NT2/D1 (cell line): ENCODE results near the gene KLHL15.

Experiments used
- DNase-seq: peaks from one replicate; pipeline ENCODE4 v3.0.0-alpha.2; 2011; ENCODE audit warnings: low read depth, low spot score
- H3K27me3 ChIP-seq: 2 replicates; pipeline ENCODE4 v1.6.0; 2011; ENCODE audit warnings: mild to moderate bottlenecking; ENCODE audit not compliant: insufficient read length, insufficient read depth
- H3K36me3 ChIP-seq: 2 replicates; pipeline ENCODE4 v1.6.1; 2011; ENCODE audit warnings: mild to moderate bottlenecking, low read length, mixed read lengths; ENCODE audit not compliant: insufficient read depth, insufficient read length
- H3K4me1 ChIP-seq: 2 replicates; pipeline ENCODE4 v1.5.1; 2011; ENCODE audit not compliant: insufficient read depth, insufficient read length
- H3K4me3 ChIP-seq: 2 replicates; pipeline ENCODE4 v1.5.1; 2011; ENCODE audit warnings: low read depth; ENCODE audit not compliant: insufficient read length
- H3K9ac ChIP-seq: 2 replicates; pipeline ENCODE4 v1.6.0; 2011; ENCODE audit warnings: low read depth; ENCODE audit not compliant: insufficient read length
- H3K9me3 ChIP-seq: 2 replicates; pipeline ENCODE4 v1.5.1; 2011; ENCODE audit warnings: mild to moderate bottlenecking, low read length; ENCODE audit not compliant: insufficient read depth
- SUZ12 ChIP-seq: IDR thresholded peaks from 2 replicates; pipeline ENCODE4 v1.6.1; 2011; ENCODE audit not compliant: insufficient read length, insufficient read depth; ENCODE audit errors: extremely low read depth
- YY1 ChIP-seq: IDR thresholded peaks from 2 replicates; pipeline ENCODE4 v1.6.1; 2011; ENCODE audit not compliant: insufficient read length, insufficient read depth
- ZNF274 ChIP-seq: IDR thresholded peaks from 2 replicates; pipeline ENCODE4 v1.6.1; 2011; ENCODE audit warnings: mild to moderate bottlenecking, low read depth, low read length

The KLHL15 gene

GRCh38 chrX:23944234-23944633 lies 82.8 kb downstream of the KLHL15 start:
- no peaks in the 10 kb centered on the region for H3K9me3 ChIP-seq
- H3K36me3 ChIP-seq = no peaks in the 10 kb centered on the region
- no peak for DNase-seq
- no peaks in the 10 kb centered on the region for H3K4me1 ChIP-seq
- no peak overlapping the region for H3K9ac ChIP-seq
- no peaks in the 10 kb centered on the region for H3K27me3 ChIP-seq
- no peak for TF ChIP-seq ZNF274
- no peak overlapping the region for H3K4me3 ChIP-seq

- no peak overlapping the region for H3K9ac ChIP-seq
- H3K9me3 ChIP-seq = no peaks in the 10 kb centered on the region
- H3K27me3 ChIP-seq = no peaks in the 10 kb centered on the region
- no peak overlapping the region for H3K4me3 ChIP-seq
- no peak for TF ChIP-seq ZNF274
- no peak for TF ChIP-seq YY1
- no peak for DNase-seq
- H3K4me1 ChIP-seq = no peaks in the 10 kb centered on the region
- H3K36me3 ChIP-seq = no peaks in the 10 kb centered on the region
Measured at GRCh38 chrX:23939203-23939602, 87.8 kb downstream of the KLHL15 start.

GRCh38 chrX:23938690-23939089 lies 88.3 kb downstream of the KLHL15 start:
- H3K36me3 ChIP-seq = no peaks in the 10 kb centered on the region
- H3K9ac ChIP-seq = no peak overlapping the region
- no peak overlapping the region for H3K4me3 ChIP-seq
- DNase-seq = no peak
- H3K27me3 ChIP-seq = no peaks in the 10 kb centered on the region
- H3K4me1 ChIP-seq = no peaks in the 10 kb centered on the region
- TF ChIP-seq YY1 = no peak
- no peak for TF ChIP-seq SUZ12
- TF ChIP-seq ZNF274 = no peak
- no peaks in the 10 kb centered on the region for H3K9me3 ChIP-seq

GRCh38 chrX:23937100-23937499 lies 89.9 kb downstream of the KLHL15 start:
- Histone ChIP-seq H3K9ac (no peak overlapping the region), H3K27me3 (no peaks in the 10 kb centered on the region), H3K4me3 (no peak overlapping the region), H3K9me3 (no peaks in the 10 kb centered on the region), H3K36me3 (no peaks in the 10 kb centered on the region), H3K4me1 (no peaks in the 10 kb centered on the region)
- no peak for TF ChIP-seq ZNF274
- no peak for TF ChIP-seq SUZ12
- no peak for TF ChIP-seq YY1
- no peak for DNase-seq

- Histone ChIP-seq H3K9me3 (no peaks in the 10 kb centered on the region), H3K4me3 (no peak overlapping the region), H3K9ac (no peak overlapping the region), H3K27me3 (no peaks in the 10 kb centered on the region), H3K36me3 (no peaks in the 10 kb centered on the region), H3K4me1 (no peaks in the 10 kb centered on the region)
- no peak for DNase-seq
- TF ChIP-seq SUZ12 = no peak
- TF ChIP-seq ZNF274 = no peak
- no peak for TF ChIP-seq YY1
Measured at GRCh38 chrX:23936180-23936579, 90.8 kb downstream of the KLHL15 start.

GRCh38 chrX:23935106-23935505 lies 91.9 kb downstream of the KLHL15 start:
- DNase-seq = no peak
- Histone ChIP-seq H3K27me3 (no peaks in the 10 kb centered on the region), H3K4me1 (no peaks in the 10 kb centered on the region), H3K9me3 (no peaks in the 10 kb centered on the region), H3K36me3 (no peaks in the 10 kb centered on the region), H3K9ac (no peak overlapping the region), H3K4me3 (no peak overlapping the region)
- TF ChIP-seq YY1 (no peak), SUZ12 (no peak), ZNF274 (no peak)
